GM12892 (cell line): ENCODE results near the gene SCGB1C1.

Experiments used
- DNase-seq: peaks from one replicate; pipeline ENCODE4 v3.0.0; 2011; ENCODE audit not compliant: insufficient read length
- FAIRE-seq: peaks from 2 replicates; lab custom pipeline; 2011; peaks lifted over from hg19 to GRCh38; lab: Jason Lieb, UNC
- POLR2A ChIP-seq: IDR thresholded peaks from 2 replicates; pipeline ENCODE4 v1.6.1; 2011; ENCODE audit warnings: low read depth, low read length, control low read depth
- POLR2AphosphoS5 ChIP-seq: IDR thresholded peaks from 2 replicates; pipeline ENCODE4 v1.6.1; 2011; ENCODE audit warnings: low read depth, low read length, control low read depth
- TAF1 ChIP-seq: IDR thresholded peaks from 2 replicates; pipeline ENCODE4 v1.6.1; 2011; ENCODE audit warnings: low read depth, mild to moderate bottlenecking, control low read depth, low read length, borderline replicate concordance

The SCGB1C1 gene

DNA sequence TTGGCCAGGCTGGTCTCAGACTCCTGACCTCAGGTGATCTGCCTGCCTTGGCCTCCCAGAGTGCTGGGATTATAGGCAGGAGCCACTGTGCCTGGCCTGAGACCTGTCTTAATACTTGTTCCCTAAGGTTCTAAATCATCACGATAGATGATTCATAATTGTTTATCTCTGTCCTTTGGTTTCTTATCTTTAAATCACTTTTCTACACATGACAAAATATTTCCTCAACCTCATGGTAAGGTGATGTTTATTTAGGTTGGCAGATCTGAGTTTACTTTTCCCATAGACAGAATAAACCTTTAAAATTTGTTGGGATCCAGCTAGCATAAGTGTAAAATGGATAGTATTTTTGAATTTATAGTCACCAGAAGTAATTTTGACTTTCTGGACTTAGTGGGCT is 47.4 kb downstream of the SCGB1C1 start:
- DNase-seq (no peak), FAIRE-seq (no peak)
- TF ChIP-seq POLR2A (no peak), TAF1 (no peak), POLR2AphosphoS5 (no peak)

- DNase-seq (no peak), FAIRE-seq (no peak)
- TF ChIP-seq TAF1 (no peak), POLR2AphosphoS5 (no peak), POLR2A (no peak)
These were observed 48.8 kb downstream of the SCGB1C1 start for GRCh38 chr11:241634-242033.
